Measurements from ENCODE around the gene FAM98B. TPM values are rescaled to one million over a fixed set of nuclear protein-coding genes. Genes with fewer than 3 reads are reported as not detected.

The FAM98B gene
- total RNA-seq, 3 donors from 2014 or later (not counting 1 experiment from before 2014, with no cell fraction given), result 27.5 to 34.0 (median 29.0) TPM

DNA sequence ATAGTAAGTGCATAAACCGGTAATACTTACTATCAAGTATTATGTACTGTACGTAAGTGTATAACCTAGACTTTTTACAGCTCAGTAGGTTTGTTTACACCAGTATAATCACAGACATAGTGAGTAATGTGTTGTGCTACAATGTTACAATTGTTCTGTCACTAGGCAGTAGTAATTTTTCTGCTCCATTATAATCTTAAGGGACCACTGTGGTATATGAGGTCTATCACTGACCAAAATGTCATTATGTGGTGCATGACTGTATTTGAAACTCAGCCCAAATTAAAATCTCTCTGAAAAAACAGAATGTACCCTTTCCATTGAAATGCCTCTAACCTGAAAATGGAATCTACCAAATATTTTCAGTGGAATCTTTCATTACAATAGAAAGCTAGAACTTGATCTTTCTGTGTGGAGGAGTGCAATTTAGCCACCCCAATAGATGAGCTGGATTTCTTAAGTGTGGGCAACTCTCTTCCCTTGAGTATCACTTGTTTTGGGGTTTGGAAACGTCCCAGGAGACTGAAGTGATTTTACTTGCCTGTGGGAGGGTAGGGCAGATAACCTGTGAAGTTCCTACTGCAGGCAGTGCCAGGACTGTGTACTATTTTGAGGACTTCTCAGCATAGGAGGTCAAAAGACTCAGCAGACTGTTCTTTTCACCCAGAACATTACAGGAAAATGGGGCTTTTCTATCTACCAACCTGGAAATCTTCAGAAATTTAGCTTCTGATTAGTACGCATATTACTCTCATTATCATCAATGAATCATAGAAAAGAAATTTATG, 50.9 kb downstream of the FAM98B start:
- ATAC-seq (no peak), DNase-seq (no peak)
- Mint-ChIP-seq H3K36me3 (peaks cover 26% of the 10 kb centered on the region), H3K27ac (peak overlapping the region in 1 of 2 donors; percentile 70), H3K4me1 (no peaks in the 10 kb centered on the region), H3K9me3 (no peaks in the 10 kb centered on the region), H3K27me3 (ENCODE audit: low read depth in 2 of 2) (no peaks in the 10 kb centered on the region), H3K4me3 (no peak overlapping the region)
- Histone ChIP-seq H3K27me3 (ENCODE audit: control insufficient read depth, insufficient read depth, low read length) (no peaks in the 10 kb centered on the region), H3K4me3 (ENCODE audit: low read length) (no peak overlapping the region), H3K27ac (ENCODE audit: low read length) (no peak overlapping the region), H3K4me1 (ENCODE audit: control insufficient read depth, insufficient read depth, low read length) (no peaks in the 10 kb centered on the region), H3K9me3 (ENCODE audit: control insufficient read depth, insufficient read depth, low read length) (no peaks in the 10 kb centered on the region), H3K36me3 (ENCODE audit: control insufficient read depth, insufficient read depth, low read length) (peaks cover 90% of the 10 kb centered on the region)
- TF ChIP-seq, protein P1, sequence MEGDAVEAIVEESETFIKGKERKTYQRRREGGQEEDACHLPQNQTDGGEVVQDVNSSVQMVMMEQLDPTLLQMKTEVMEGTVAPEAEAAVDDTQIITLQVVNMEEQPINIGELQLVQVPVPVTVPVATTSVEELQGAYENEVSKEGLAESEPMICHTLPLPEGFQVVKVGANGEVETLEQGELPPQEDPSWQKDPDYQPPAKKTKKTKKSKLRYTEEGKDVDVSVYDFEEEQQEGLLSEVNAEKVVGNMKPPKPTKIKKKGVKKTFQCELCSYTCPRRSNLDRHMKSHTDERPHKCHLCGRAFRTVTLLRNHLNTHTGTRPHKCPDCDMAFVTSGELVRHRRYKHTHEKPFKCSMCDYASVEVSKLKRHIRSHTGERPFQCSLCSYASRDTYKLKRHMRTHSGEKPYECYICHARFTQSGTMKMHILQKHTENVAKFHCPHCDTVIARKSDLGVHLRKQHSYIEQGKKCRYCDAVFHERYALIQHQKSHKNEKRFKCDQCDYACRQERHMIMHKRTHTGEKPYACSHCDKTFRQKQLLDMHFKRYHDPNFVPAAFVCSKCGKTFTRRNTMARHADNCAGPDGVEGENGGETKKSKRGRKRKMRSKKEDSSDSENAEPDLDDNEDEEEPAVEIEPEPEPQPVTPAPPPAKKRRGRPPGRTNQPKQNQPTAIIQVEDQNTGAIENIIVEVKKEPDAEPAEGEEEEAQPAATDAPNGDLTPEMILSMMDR (IDR thresholded peaks at IDR 0.05), result no peak
- WGBS (ENCODE audit: insufficient coverage), result 90% methylated on average over 2 of the region's 4 CpGs
- intact Hi-C loops (cut with micrococcal nuclease), result no loop called here

DNA sequence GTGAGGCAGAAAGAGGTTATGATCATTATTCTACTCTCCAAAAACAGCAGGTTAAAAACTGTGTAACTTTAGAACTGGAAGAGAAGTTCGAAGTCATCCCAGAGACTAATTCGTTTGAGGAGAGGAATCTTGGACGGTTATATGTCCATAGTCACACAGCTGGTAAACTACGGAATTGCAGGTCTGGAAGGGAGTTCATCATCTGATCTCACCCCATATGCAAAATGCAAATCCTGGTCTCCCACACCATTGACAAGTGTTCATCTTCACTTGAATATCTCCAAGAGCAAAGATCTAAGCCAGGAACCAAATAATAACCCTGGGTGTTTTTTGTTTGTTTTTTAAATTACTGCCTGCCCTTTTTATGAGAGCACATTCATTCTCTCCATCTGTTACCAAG, 53.1 kb downstream of the FAM98B start:
- H3K9me3 Mint-ChIP-seq, result no peaks in the 10 kb centered on the region
- H3K36me3 Mint-ChIP-seq, result peaks cover 33% of the 10 kb centered on the region
- no peaks in the 10 kb centered on the region for H3K27me3 ChIP-seq (ENCODE audit: control insufficient read depth, insufficient read depth, low read length)
- peaks cover 94% of the 10 kb centered on the region for H3K36me3 ChIP-seq (ENCODE audit: control insufficient read depth, insufficient read depth, low read length)
- H3K9me3 ChIP-seq (ENCODE audit: control insufficient read depth, insufficient read depth, low read length), result no peaks in the 10 kb centered on the region
- H3K4me3 Mint-ChIP-seq, result no peak overlapping the region
- H3K4me3 ChIP-seq (ENCODE audit: low read length), result no peak overlapping the region
- no peaks in the 10 kb centered on the region for H3K4me1 Mint-ChIP-seq
- no peak for ATAC-seq
- intact Hi-C loops (cut with micrococcal nuclease), result no loop called here
- no peak for DNase-seq
- peak overlapping the region; percentile 38 to 70 for H3K27ac Mint-ChIP-seq
- H3K4me1 ChIP-seq (ENCODE audit: control insufficient read depth, insufficient read depth, low read length), result no peaks in the 10 kb centered on the region
- no peak overlapping the region for H3K27ac ChIP-seq (ENCODE audit: low read length)
- H3K27me3 Mint-ChIP-seq (ENCODE audit: low read depth in 2 of 2), result no peaks in the 10 kb centered on the region
- TF ChIP-seq, protein P1 (IDR thresholded peaks at IDR 0.05), result no peak
- WGBS (ENCODE audit: insufficient coverage), result 80% methylated on average over 4 of the region's 4 CpGs

DNA sequence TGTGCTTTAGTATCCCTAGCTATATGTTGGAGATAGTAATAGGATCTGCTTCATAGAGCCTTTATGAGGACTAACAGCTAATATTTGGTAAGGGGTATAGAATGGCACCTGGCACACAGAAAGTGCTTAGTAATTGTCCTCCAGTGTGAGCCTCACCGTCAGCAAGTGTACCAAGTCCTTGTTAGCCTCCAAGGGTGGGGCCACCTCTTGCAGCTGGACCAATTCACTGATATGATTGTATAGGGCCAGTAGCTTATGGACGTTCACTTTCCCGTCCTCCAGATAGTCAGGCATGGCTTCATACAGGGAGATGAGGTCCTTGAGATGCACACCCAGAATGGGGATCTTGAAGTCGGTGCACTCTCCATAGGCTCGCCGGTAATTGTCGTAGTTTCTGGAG, 53.6 kb downstream of the FAM98B start:
- 95% methylated on average over 7 of the region's 7 CpGs for WGBS (ENCODE audit: insufficient coverage)
- no peaks in the 10 kb centered on the region for H3K4me1 ChIP-seq (ENCODE audit: control insufficient read depth, insufficient read depth, low read length)
- intact Hi-C loops (cut with micrococcal nuclease), result no loop called here
- Mint-ChIP-seq H3K27me3 (ENCODE audit: low read depth in 2 of 2) (no peaks in the 10 kb centered on the region), H3K4me1 (no peaks in the 10 kb centered on the region), H3K36me3 (peaks cover 28% of the 10 kb centered on the region), H3K27ac (peak overlapping the region; percentile 38 to 70), H3K4me3 (no peak overlapping the region), H3K9me3 (no peaks in the 10 kb centered on the region)
- H3K36me3 ChIP-seq (ENCODE audit: control insufficient read depth, insufficient read depth, low read length), result peaks cover 94% of the 10 kb centered on the region
- H3K27ac ChIP-seq (ENCODE audit: low read length), result no peak overlapping the region
- no peak for DNase-seq
- TF ChIP-seq, protein P1 (IDR thresholded peaks at IDR 0.05), result no peak
- no peaks in the 10 kb centered on the region for H3K27me3 ChIP-seq (ENCODE audit: control insufficient read depth, insufficient read depth, low read length)
- H3K9me3 ChIP-seq (ENCODE audit: control insufficient read depth, insufficient read depth, low read length), result no peaks in the 10 kb centered on the region
- no peak for ATAC-seq
- H3K4me3 ChIP-seq (ENCODE audit: low read length), result no peak overlapping the region

DNA sequence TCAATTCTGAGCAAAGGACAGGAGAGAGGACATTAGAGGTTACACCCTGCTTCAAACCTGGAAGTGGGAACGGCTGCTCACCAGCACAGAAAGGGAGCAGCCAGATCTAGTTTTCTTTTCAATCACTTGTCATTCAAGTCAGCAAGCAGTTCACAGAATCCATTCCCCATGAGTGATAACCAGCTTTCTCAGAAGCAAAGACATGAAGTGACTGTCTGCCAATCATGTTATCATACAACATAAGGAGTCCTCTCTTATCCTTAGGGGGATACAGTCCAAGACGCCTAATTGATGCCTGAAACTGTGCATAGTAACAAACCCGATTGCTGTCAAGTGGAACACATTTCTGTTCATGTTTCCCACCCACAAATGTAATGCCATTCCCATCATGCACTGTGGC, 54.7 kb downstream of the FAM98B start:
- ATAC-seq (no peak), DNase-seq (no peak)
- TF ChIP-seq, protein P1 (IDR thresholded peaks at IDR 0.05), result no peak
- Mint-ChIP-seq H3K27ac (peak overlapping the region; percentile 40 to 70), H3K4me1 (peaks cover 5% of the 10 kb centered on the region in 2 donors), H3K36me3 (peaks cover 23% of the 10 kb centered on the region), H3K27me3 (ENCODE audit: low read depth in 2 of 2) (no peaks in the 10 kb centered on the region), H3K4me3 (no peak overlapping the region), H3K9me3 (no peaks in the 10 kb centered on the region)
- WGBS (ENCODE audit: insufficient coverage), result 73% methylated on average over 3 of the region's 3 CpGs
- Histone ChIP-seq H3K27ac (ENCODE audit: low read length) (no peak overlapping the region), H3K36me3 (ENCODE audit: control insufficient read depth, insufficient read depth, low read length) (peaks cover 94% of the 10 kb centered on the region), H3K4me1 (ENCODE audit: control insufficient read depth, insufficient read depth, low read length) (no peaks in the 10 kb centered on the region), H3K4me3 (ENCODE audit: low read length) (no peak overlapping the region), H3K9me3 (ENCODE audit: control insufficient read depth, insufficient read depth, low read length) (no peaks in the 10 kb centered on the region), H3K27me3 (ENCODE audit: control insufficient read depth, insufficient read depth, low read length) (no peaks in the 10 kb centered on the region)
- intact Hi-C loops (cut with micrococcal nuclease), result no loop called here

Data from natural killer cell (primary cell).